NT2/D1 (cell line): Measurements from ENCODE around the gene ACTR2.

ENCODE experiments used
- SUZ12 ChIP-seq: IDR thresholded peaks from 2 replicates; pipeline ENCODE4 v1.6.1; 2011; ENCODE audit not compliant: insufficient read length, insufficient read depth; ENCODE audit errors: extremely low read depth
- ZNF274 ChIP-seq: IDR thresholded peaks from 2 replicates; pipeline ENCODE4 v1.6.1; 2011; ENCODE audit warnings: mild to moderate bottlenecking, low read depth, low read length

GRCh38 chr2:65240657-65241056 is 13.0 kb downstream of the ACTR2 start:
- TF ChIP-seq SUZ12 = no peak
- no peak for TF ChIP-seq ZNF274
